ENCODE results near the gene EZH1.
A peak's percentile ranks its signal among the peaks of the same experiment; 100 is the strongest.

The EZH1 gene

GRCh38 chr17:42783791-42784138, 38.9 kb upstream of the EZH1 start:
- TF ChIP-seq, protein P1, sequence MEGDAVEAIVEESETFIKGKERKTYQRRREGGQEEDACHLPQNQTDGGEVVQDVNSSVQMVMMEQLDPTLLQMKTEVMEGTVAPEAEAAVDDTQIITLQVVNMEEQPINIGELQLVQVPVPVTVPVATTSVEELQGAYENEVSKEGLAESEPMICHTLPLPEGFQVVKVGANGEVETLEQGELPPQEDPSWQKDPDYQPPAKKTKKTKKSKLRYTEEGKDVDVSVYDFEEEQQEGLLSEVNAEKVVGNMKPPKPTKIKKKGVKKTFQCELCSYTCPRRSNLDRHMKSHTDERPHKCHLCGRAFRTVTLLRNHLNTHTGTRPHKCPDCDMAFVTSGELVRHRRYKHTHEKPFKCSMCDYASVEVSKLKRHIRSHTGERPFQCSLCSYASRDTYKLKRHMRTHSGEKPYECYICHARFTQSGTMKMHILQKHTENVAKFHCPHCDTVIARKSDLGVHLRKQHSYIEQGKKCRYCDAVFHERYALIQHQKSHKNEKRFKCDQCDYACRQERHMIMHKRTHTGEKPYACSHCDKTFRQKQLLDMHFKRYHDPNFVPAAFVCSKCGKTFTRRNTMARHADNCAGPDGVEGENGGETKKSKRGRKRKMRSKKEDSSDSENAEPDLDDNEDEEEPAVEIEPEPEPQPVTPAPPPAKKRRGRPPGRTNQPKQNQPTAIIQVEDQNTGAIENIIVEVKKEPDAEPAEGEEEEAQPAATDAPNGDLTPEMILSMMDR (conservative IDR thresholded peaks at IDR 0.05; ENCODE audit: low read depth, low read length), result no peak
- no peak for DNase-seq (ENCODE audit: low read depth)
- no peak overlapping the region for H3K4me3 ChIP-seq (ENCODE audit: low read depth, low read length)

DNA sequence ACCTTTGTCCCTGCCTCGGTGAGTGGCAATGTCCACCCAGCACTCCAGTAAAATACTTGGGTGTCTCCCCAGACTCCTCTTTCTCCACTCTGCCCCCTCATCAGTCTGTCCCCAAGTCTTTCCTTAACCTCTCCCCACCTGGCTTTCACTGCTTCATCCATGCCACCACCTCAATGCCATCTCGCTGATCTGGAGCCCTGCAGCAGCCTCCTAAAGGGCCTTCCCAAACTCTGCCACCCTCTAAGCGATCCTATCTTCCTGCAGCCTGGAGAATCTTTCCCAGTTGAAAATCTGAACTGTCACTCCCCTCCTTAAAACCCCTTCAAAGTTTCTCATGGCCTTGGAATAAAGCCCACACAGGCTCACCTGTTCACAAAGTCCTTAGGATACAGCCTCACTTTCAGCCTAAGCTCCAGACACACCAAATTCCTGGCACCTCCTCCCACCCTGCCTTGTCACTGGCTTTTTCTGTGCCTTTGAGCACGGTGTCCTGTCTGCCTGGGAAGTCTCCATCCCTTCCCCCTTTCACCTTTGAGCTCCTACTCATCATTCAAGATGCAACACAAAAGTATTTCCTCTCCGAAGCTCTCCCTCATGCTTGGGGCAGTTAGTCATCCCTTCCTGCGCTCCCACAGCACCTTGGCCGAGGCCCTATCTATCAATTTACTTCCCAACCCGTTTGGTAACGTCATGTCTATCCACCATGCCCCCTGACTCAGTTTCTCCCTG, 38.4 kb upstream of the EZH1 start:
- TF ChIP-seq, protein P1 (conservative IDR thresholded peaks at IDR 0.05; ENCODE audit: low read depth, low read length), result no peak
- DNase-seq (ENCODE audit: low read depth), result peak; percentile 77
- no peak overlapping the region for H3K4me3 ChIP-seq (ENCODE audit: low read depth, low read length)

DNA sequence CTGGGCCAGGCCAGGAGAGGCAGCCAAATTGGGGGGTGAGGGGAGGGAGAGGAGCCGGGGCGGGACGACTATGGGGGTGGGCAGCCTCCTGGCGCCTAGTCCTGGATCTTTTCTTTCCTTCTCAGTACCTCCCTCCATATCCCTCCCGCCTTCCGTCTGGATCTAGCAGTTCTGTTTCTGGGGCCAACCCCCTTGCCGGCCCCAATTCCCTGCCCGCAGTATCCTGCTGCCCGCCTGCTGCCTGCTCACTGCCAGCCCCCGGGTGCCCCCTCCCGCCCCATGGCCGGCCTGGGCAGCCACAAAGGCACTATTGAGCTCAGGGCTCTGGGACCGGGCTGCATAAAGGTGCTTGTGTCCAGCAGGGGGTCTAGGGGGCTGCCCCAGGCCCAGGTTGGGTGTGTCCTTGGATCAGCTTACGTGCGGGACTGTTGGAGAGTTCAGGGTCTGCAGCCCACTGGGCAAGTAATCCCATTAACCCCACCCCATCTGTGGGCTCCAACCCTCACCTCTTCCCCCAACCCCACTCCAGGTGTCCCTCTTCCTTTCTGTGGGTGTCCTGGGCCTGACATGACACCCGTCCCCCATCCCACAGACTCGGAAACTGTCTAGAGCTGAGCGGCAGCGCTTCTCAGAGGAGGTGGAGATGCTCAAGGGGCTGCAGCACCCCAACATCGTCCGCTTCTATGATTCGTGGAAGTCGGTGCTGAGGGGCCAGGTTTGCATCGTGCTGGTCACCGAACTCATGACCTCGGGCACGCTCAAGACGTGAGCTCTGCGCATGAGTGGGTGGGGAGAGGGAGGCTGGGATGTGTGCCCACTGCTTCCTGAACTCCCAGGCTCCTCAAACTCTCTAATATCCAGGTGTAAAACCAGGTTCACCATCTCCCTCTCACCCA, 37.6 kb upstream of the EZH1 start:
- no peak for DNase-seq (ENCODE audit: low read depth)

DNA sequence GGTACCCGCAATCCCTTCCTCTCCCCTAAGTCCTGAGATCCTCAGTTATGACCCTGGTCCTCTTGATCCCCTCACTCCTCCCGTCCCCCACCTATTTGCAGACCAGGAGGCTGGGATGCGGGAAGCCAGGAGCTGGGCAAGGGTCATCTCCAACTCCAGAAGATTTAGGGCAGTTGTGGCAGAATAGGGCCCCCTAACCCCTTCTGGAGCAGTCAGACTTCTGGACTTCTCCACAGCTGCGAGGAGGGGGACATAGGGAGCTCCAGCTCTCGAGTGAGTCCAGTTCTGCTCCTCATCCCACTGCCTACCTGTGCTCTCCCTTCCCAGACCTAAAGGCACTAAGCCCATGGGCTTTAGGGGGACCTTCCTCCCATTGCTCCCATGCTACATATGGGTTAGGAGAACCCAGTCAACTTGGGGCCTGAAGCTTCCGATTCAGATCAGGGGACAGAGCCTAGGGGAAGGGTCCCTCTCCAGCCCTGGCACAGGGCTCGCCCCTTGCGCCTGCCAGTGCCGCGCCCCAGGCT, 36.9 kb upstream of the EZH1 start:
- peak overlapping the region; percentile 64 for H3K4me3 ChIP-seq (ENCODE audit: low read depth, low read length)

More for the DNA sequence above, 37.6 kb upstream of the EZH1 start:
- H3K4me3 ChIP-seq (ENCODE audit: low read depth, low read length), result peak overlapping the region; percentile 64
- TF ChIP-seq, protein P1 (conservative IDR thresholded peaks at IDR 0.05; ENCODE audit: low read depth, low read length), result no peak

DNA sequence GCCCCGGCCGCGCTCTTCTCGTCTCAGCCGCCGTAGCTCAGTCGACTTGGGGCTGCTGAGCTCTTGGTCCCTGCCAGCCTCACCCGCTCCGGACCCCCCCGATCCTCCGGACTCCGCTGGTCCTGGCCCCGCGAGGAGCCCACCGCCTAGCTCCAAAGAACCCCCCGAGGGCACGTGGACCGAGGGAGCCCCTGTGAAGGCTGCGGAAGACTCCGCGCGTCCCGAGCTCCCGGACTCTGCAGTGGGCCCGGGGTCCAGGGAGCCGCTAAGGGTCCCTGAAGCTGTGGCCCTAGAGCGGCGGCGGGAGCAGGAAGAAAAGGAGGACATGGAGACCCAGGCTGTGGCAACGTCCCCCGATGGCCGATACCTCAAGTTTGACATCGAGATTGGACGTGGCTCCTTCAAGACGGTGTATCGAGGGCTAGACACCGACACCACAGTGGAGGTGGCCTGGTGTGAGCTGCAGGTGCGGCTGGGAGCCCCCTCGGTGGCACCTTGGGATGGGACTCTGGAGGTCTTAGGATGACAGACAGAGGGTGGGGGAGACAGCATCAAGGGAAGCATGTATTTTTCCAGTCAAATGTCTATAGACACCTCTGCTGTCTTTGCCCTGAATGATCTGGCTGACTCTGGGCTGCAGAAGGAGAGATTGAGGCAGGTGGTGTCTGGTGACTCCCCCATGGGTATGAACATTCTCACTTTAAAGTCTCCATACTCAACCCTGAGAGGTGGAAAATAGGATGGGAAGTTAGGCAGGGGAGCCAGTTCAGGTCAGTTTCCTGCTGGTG, 36.2 kb upstream of the EZH1 start:
- no peak for DNase-seq (ENCODE audit: low read depth)
- peak overlapping the region; percentile 64 for H3K4me3 ChIP-seq (ENCODE audit: low read depth, low read length)
- TF ChIP-seq, protein P1 (conservative IDR thresholded peaks at IDR 0.05; ENCODE audit: low read depth, low read length), result no peak

More for the DNA sequence above, 36.9 kb upstream of the EZH1 start:
- TF ChIP-seq, protein P1 (conservative IDR thresholded peaks at IDR 0.05; ENCODE audit: low read depth, low read length), result no peak
- DNase-seq (ENCODE audit: low read depth), result no peak

DNA sequence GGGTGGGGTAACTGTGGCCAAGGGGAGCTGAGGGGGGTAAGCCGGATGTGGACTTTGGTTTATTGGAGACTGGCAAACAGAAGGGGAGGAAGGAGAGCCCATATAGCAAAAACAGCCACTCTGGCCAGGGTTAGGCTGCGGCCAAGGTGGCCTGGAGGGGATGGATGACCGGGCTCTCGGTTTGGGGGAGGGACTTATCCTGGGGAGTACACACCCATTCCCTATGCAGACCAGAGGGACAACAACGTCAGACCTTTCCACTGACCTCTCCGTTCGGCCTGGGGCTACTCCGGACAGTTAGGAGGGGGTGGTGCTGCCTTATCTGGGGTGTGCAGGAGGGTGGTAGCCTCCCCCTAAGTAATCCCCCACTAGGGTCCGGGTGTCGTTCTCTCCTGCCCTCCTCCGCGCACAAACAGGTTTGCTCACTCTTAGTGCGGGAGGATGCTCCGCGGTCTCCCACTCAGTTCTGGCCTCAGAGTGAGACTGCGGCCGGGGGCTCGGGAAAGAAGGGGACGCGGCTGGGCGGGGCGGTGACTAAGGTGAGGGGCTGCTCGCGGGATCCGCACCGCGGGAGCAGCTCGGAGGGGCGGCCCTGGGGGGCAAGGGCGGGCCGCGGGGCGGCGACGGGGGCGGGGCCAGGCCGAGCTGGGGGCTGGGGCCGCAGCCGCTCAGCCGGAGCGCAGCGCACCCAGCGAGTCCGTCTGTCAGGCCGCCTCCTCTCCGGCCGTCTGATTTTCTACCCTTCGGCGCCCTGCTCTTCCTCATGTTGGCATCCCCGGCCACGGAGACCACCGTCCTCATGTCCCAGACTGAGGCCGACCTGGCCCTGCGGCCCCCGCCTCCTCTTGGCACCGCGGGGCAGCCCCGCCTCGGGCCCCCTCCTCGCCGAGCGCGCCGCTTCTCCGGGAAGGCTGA, 35.4 kb upstream of the EZH1 start, which contains the start of gene WNK4:
Gene WNK4, plus strand, starts transcription at position 675 of the 915 bp plus-strand sequence. Its CDS starts 89 bp downstream, at position 764.
- TF ChIP-seq, protein P1 (conservative IDR thresholded peaks at IDR 0.05; ENCODE audit: low read depth, low read length), result no peak
- DNase-seq (ENCODE audit: low read depth), result no peak
- peak within 1 kb of the TSS; percentile 64 for H3K4me3 ChIP-seq (ENCODE audit: low read depth, low read length)

All from choroid plexus epithelial cell (primary cell).